GM13976 (cell line): Measurements from ENCODE around the gene REC114.
"Not testable (repeated sequence)": the region's sequence is repeated elsewhere in the genome, so short reads cannot be mapped to it uniquely, and the experiment has no call there.

Source experiments
- DNase-seq: peaks from one replicate; pipeline ENCODE4 v3.0.0; 2012; ENCODE audit warnings: low spot score
- in situ Hi-C: fragments of 300-500 bp; cut with MboI; formaldehyde crosslinking; loops from one replicate; pipeline ENCODE4 v1.12.0; 2022; ENCODE audit warnings: low sequenced_read_pairs, mixed read lengths, inconsistent platforms; ENCODE audit not compliant: unreplicated experiment
- TF ChIP-seq, protein P1 (sequence below): IDR thresholded peaks from 2 replicates; pipeline ENCODE4 v1.5.1; 2012; ENCODE audit warnings: borderline replicate concordance, mild to moderate bottlenecking; ENCODE audit not compliant: insufficient read depth; ENCODE audit errors: extremely low read depth, missing control alignments, control extremely low read depth

Gene REC114

DNA sequence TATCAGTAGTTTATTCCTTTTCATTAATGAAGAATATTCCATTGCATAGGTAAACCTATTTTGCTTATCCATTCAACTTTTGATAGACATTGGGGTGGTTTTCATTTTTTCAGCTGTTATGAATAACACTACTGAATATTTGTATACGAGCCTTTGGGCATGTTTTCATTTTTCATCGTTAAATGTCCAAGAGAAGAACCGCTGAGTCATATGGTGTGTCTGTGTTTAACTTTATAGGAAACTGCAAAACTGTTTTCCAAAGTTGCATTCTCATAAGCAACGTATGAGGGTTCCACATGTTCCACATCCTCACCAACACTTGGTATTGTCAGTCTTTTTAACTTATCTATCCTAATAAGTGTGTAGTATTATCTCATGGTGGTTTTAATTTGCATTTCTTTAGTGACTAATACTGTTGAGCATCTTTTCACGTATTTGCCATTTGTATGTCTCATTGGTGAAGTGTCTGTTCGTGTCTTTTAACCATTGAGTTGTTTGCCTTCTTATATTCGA is 33.8 kb downstream of the REC114 start:
- DNase-seq: no peak
- in situ Hi-C loops: no loop called here
- TF ChIP-seq, protein P1, sequence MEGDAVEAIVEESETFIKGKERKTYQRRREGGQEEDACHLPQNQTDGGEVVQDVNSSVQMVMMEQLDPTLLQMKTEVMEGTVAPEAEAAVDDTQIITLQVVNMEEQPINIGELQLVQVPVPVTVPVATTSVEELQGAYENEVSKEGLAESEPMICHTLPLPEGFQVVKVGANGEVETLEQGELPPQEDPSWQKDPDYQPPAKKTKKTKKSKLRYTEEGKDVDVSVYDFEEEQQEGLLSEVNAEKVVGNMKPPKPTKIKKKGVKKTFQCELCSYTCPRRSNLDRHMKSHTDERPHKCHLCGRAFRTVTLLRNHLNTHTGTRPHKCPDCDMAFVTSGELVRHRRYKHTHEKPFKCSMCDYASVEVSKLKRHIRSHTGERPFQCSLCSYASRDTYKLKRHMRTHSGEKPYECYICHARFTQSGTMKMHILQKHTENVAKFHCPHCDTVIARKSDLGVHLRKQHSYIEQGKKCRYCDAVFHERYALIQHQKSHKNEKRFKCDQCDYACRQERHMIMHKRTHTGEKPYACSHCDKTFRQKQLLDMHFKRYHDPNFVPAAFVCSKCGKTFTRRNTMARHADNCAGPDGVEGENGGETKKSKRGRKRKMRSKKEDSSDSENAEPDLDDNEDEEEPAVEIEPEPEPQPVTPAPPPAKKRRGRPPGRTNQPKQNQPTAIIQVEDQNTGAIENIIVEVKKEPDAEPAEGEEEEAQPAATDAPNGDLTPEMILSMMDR: no peak

DNA sequence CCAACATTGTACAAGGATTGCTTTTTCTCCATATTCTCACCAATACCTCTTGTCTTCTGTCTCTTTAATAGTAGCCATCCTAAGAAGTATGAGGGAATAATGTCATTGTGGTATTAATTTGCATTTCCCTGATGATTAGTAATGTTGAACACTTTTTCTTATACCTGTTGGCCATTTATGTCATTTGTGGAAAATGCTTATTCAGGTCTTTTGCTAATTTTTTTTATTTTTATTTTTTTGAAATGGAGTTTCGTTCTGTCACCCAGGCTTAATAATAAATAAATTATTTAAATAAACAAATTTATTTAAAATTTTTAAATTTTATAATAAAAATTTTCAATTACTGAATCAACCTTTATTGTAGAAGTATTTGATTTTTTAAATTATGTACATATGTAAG is 37.1 kb downstream of the REC114 start:
- no peak for DNase-seq
- TF ChIP-seq, protein P1: no peak
- in situ Hi-C loops: no loop called here

DNA sequence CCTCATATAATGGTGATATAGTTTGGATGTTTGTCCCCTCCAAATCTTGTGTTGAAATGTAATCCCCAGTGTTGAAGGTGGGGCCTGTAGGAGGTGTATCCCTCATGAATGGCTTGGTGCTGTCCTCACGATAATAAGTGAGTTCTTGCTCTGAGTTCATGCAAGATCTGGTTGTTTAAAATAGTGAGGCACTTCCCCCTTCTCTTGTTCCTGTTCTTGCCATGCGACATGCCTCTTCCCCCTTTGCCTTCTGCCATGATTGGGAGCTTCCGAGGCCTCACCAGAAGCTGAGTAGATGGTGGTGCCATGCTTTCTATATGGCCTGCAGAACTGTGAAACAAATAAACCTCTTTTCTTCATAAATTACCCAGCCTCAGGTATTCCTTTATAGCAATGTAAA is 39.2 kb downstream of the REC114 start:
- in situ Hi-C loops: no loop called here
- TF ChIP-seq, protein P1: no peak
- DNase-seq: no peak

DNA sequence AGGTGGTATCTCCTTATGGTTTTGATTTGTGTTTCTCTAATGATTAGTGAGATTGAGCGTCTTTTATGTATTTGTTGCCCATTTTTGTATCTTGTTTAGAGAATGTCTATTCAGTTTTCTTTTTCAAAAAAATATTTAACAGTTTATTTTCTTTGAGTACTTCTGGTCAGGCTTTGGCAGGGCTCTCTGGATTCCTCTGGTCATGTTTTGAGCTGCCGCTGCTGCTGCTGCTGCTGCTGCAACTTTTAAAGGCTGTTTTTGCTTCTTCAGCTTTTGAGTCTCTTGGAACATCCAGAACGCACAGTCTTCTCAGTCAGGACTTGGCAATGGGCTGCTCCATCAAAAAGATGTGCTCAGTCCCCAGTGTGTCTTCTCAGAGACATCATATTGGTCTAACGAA is 40.1 kb downstream of the REC114 start:
- DNase-seq: no peak
- in situ Hi-C loops: no loop called here
- TF ChIP-seq, protein P1: no peak

DNA sequence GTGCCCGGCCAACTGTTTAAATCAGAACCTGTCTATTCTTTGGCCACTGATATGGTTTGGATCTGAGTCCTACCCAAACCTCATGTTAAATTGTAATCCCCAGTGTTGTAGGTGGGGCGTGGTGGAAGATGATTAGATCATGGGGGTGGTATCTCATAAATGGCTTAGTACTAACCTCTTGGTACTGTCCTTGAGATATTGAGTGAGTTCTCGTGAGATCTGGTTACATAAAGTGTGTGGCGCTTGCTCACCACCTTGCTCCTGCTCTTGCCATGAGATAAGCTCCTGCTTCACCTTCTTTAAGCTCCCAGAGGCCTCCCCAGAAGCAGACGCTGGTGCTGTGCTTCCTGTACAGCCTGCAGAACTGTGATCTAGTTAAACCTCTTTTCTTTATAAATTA is 42.4 kb downstream of the REC114 start:
- DNase-seq: no peak
- TF ChIP-seq, protein P1: no peak
- in situ Hi-C loops: no loop called here

DNA sequence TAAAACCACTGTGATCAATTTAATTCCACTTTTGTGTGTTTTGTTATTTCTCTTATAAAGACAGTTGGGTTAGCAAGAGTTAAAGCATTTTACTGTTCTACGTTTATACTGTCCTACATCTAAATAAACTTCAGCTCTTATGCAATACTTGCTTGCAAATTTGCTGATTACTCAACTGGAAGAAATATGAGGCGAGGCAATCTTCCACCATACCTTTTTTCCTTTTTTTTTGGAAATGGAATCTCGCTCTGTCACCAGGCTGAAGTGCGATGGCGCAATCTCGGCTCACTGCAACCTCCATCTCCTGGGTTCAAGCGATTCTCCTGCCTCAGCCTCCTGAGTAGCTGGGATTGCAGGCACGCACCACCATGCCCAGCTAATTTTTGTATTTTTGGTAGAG is 42.9 kb downstream of the REC114 start:
- in situ Hi-C loops, DNase-seq: not testable (repeated sequence)

DNA sequence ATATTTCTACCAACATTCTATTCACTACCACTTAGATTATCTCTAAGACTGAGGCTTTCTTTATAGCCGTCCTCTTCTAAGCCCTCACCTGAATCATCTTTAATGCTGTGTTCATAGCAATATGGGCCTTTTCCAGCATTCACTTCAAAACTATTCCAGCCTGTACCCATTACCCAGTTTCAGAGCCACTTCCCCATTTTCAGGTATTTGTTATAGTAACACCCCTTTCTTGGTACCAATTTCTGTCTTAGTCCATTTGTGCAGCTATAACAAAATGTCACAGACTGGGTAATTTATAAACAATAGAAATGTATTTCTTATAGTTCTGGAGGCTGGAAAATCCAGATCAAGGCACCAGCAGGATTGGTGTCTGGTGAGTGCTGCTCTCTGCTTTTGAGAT is 45.7 kb downstream of the REC114 start:
- in situ Hi-C loops: no loop called here
- DNase-seq: no peak
- TF ChIP-seq, protein P1: no peak

DNA sequence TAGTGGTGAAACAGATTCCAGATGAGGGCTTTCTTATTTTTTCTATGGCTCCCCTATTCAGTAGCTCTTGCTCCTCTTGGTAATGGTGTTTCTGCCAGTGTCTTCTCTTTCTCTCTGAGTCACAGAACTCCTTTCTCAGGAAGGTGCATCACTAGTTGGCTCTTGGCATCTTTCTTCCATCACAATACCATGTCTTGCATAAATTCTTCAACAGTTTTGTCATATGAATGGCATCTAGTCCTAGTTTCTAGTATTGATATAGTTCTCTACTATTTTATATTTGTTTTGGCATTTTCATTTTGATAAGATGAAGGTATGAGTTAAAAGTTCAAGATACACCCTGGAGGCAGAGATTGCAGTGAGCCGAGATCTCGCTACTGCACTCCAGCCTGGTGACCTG is 51.0 kb downstream of the REC114 start:
- DNase-seq: no peak
- in situ Hi-C loops: no loop called here
- TF ChIP-seq, protein P1: no peak
